HEK293 (cell line): ENCODE measurements around the gene SRSF12.
"Not testable (repeated sequence)": the region's sequence is repeated elsewhere in the genome, so short reads cannot be mapped to it uniquely, and the experiment has no call there.

ENCODE experiments used
- CTCF ChIA-PET: fragments of 350-600 bp; formaldehyde crosslinking; extraction: SDS; loops from one replicate; lab custom pipeline; 2021; ENCODE audit warnings: antibody characterized with exemption; lab: Yijun Ruan, JAX
- POLR2A ChIA-PET: fragments of 300-600 bp; formaldehyde crosslinking; extraction: SDS; loops from one replicate; lab custom pipeline; 2020; ENCODE audit warnings: antibody characterized with exemption, inconsistent platforms; lab: Yijun Ruan, JAX
- H3K27ac ChIP-seq: fragments of 200-500 bp; sonication (Bioruptor generic); 2 replicates; pipeline ENCODE4 v1.5.1; 2014; ENCODE audit warnings: low read depth, low read length, control low read depth, inconsistent platforms; ENCODE audit errors: extremely low read depth
- H3K36me3 ChIP-seq, 2 experiments: fragments of 200-500 bp in 1 of 2; sonication (Bioruptor generic) in 1 of 2; 1 replicate in 1 of 2; 2 replicates in 1 of 2; pipeline ENCODE4 v1.5.1; 2014 to 2017; ENCODE audit warnings: inconsistent platforms in 2 of 2, low read length in 2 of 2; ENCODE audit not compliant: control insufficient read depth in 2 of 2, insufficient read depth in 1 of 2
- H3K4me1 ChIP-seq: fragments of 200-500 bp; sonication (Bioruptor generic); 2 replicates; pipeline ENCODE4 v1.5.1; 2014; ENCODE audit warnings: mild to moderate bottlenecking, low read length, inconsistent platforms; ENCODE audit not compliant: control insufficient read depth, insufficient read depth
- H3K4me3 ChIP-seq: 2 replicates; pipeline ENCODE4 v1.5.1; 2011; ENCODE audit warnings: low read depth, mild to moderate bottlenecking, control low read depth, low read length, moderate library complexity
- H3K9me3 ChIP-seq: fragments of 200-500 bp; sonication (Bioruptor generic); 2 replicates; pipeline ENCODE4 v1.5.1; 2014; ENCODE audit warnings: low read depth, low read length, inconsistent platforms; ENCODE audit not compliant: control insufficient read depth, insufficient read depth
- AEBP2 ChIP-seq: fragments of 450-650 bp; formaldehyde crosslinking; IDR thresholded peaks from 2 replicates; pipeline ENCODE4 v1.5.1; 2016; ENCODE audit warnings: missing biosample characterization, missing genetic modification characterization, borderline replicate concordance
- ELK4 ChIP-seq: IDR thresholded peaks from 2 replicates; pipeline ENCODE4 v1.6.1; 2011; ENCODE audit warnings: mild to moderate bottlenecking, low read depth, low read length, borderline replicate concordance
- KLF16 ChIP-seq: fragments of 450-650 bp; formaldehyde crosslinking; IDR thresholded peaks from 2 replicates; pipeline ENCODE4 v1.5.1; 2017; ENCODE audit warnings: missing biosample characterization, missing genetic modification characterization
- OVOL3 ChIP-seq: fragments of 450-650 bp; formaldehyde crosslinking; IDR thresholded peaks from 2 replicates; pipeline ENCODE4 v1.5.1; 2016; ENCODE audit warnings: missing biosample characterization, missing genetic modification characterization
- PRDM4 ChIP-seq: fragments of 450-650 bp; formaldehyde crosslinking; IDR thresholded peaks from 2 replicates; pipeline ENCODE4 v1.5.1; 2017; ENCODE audit warnings: missing biosample characterization, missing genetic modification characterization
- SCRT2 ChIP-seq: fragments of 450-650 bp; formaldehyde crosslinking; IDR thresholded peaks from 2 replicates; pipeline ENCODE4 v1.5.1; 2016; ENCODE audit warnings: missing biosample characterization, missing genetic modification characterization
- SETDB1 ChIP-seq: IDR thresholded peaks from one replicate; pipeline ENCODE4 v1.6.1; 2017; ENCODE audit warnings: mild to moderate bottlenecking, low read length, moderate library complexity, mixed read lengths; ENCODE audit not compliant: insufficient read length
- SP3 ChIP-seq: fragments of 450-650 bp; formaldehyde crosslinking; IDR thresholded peaks from 2 replicates; pipeline ENCODE4 v1.5.1; 2016; ENCODE audit warnings: missing biosample characterization, missing genetic modification characterization
- SP7 ChIP-seq: fragments of 450-650 bp; formaldehyde crosslinking; IDR thresholded peaks from 2 replicates; pipeline ENCODE4 v1.5.1; 2016; ENCODE audit warnings: missing biosample characterization, missing genetic modification characterization
- ZBTB10 ChIP-seq: fragments of 450-650 bp; formaldehyde crosslinking; IDR thresholded peaks from 2 replicates; pipeline ENCODE4 v1.5.1; 2016; ENCODE audit warnings: missing biosample characterization, missing genetic modification characterization
- ZBTB6 ChIP-seq: fragments of 450-650 bp; formaldehyde crosslinking; IDR thresholded peaks from 2 replicates; pipeline ENCODE4 v1.5.1; 2017; ENCODE audit warnings: missing biosample characterization, missing genetic modification characterization
- ZFP3 ChIP-seq: fragments of 450-650 bp; formaldehyde crosslinking; IDR thresholded peaks from 2 replicates; pipeline ENCODE4 v1.5.1; 2016; ENCODE audit warnings: low read depth, missing biosample characterization, missing genetic modification characterization
- ZNF155 ChIP-seq: fragments of 450-650 bp; formaldehyde crosslinking; IDR thresholded peaks from 2 replicates; pipeline ENCODE4 v1.5.1; 2016; ENCODE audit warnings: missing biosample characterization, missing genetic modification characterization
- ZNF16 ChIP-seq: fragments of 450-650 bp; formaldehyde crosslinking; IDR thresholded peaks from 2 replicates; pipeline ENCODE4 v1.5.1; 2016; ENCODE audit warnings: low read depth, missing biosample characterization, missing genetic modification characterization
- ZNF23 ChIP-seq: fragments of 450-650 bp; formaldehyde crosslinking; IDR thresholded peaks from 2 replicates; pipeline ENCODE4 v1.5.1; 2016; ENCODE audit warnings: missing biosample characterization, missing genetic modification characterization, borderline replicate concordance
- ZNF266 ChIP-seq: fragments of 450-650 bp; formaldehyde crosslinking; IDR thresholded peaks from 2 replicates; pipeline ENCODE4 v1.5.1; 2016; ENCODE audit warnings: missing biosample characterization, missing genetic modification characterization, low read depth
- ZNF529 ChIP-seq: fragments of 450-650 bp; formaldehyde crosslinking; IDR thresholded peaks from 2 replicates; pipeline ENCODE4 v1.5.1; 2017; ENCODE audit warnings: missing genetic modification characterization, missing biosample characterization; ENCODE audit not compliant: insufficient replicate concordance
- ZNF707 ChIP-seq: fragments of 450-650 bp; formaldehyde crosslinking; IDR thresholded peaks from 2 replicates; pipeline ENCODE4 v1.5.1; 2016; ENCODE audit warnings: missing biosample characterization, missing genetic modification characterization
- ZNF791 ChIP-seq: fragments of 450-650 bp; formaldehyde crosslinking; IDR thresholded peaks from 2 replicates; pipeline ENCODE4 v1.5.1; 2016; ENCODE audit warnings: missing biosample characterization, missing genetic modification characterization

The SRSF12 gene

GRCh38 chr6:89131599-89131998 is 13.7 kb upstream of the SRSF12 start:
- no peak for TF ChIP-seq ZNF266
- TF ChIP-seq AEBP2 (tag by site-specific recombination), result no peak
- no peak for TF ChIP-seq ZFP3 (tag by site-specific recombination)
- no peak for TF ChIP-seq ZBTB10
- no peak for TF ChIP-seq SP7 (tag by site-specific recombination)
- no peak for TF ChIP-seq ZNF16 (tag by site-specific recombination)
- no peak for TF ChIP-seq ZNF791
- TF ChIP-seq PRDM4 (tag by site-specific recombination), result no peak
- no peak for TF ChIP-seq SP3 (tag by site-specific recombination)
- no peak for TF ChIP-seq KLF16 (tag by site-specific recombination)
- no peak for TF ChIP-seq ZNF707 (tag by site-specific recombination)
- TF ChIP-seq OVOL3, result no peak
- TF ChIP-seq ZNF23, result no peak
- TF ChIP-seq SCRT2, result no peak
- no peak for TF ChIP-seq ELK4
- no peak for TF ChIP-seq ZBTB6 (tag by site-specific recombination)
- no peak for TF ChIP-seq ZNF155 (tag by site-specific recombination)
- POLR2A ChIA-PET, result no interaction called here
- Histone ChIP-seq H3K9me3 (no peaks in the 10 kb centered on the region), H3K36me3 (no peaks in the 10 kb centered on the region), H3K4me1 (no peaks in the 10 kb centered on the region), H3K27ac (no peak overlapping the region), H3K4me3 (no peak overlapping the region)
- CTCF ChIA-PET, result interaction anchor here (0.6 to 2.3 kb wide), 7 partner anchors 8 to 1432 kb away, joined by 3 to 6 read pairs (median 4); no protein-coding TSS in a partner anchor

- H3K4me3 ChIP-seq, H3K9me3 ChIP-seq, H3K27ac ChIP-seq, POLR2A ChIA-PET, H3K36me3 ChIP-seq, H3K4me1 ChIP-seq: not testable (repeated sequence)
- CTCF ChIA-PET, result interaction anchor here (1.0 kb wide), 1 partner anchor 240 kb away, joined by 3 read pairs; no protein-coding TSS in a partner anchor
- peak; percentile 29 for TF ChIP-seq ZNF529 (tag by site-specific recombination)
- peak; percentile 56 for TF ChIP-seq SETDB1
Observed at GRCh38 chr6:89128256-89128671, 10.4 kb upstream of the SRSF12 start.
